A549 treated with GW870086 at 1 μM for 4 hours (cell line): ENCODE results near the gene EPC1. TPM values are rescaled to one million over a fixed set of nuclear protein-coding genes. Genes with fewer than 3 reads are reported as not detected.

Experiments used
- total RNA-seq: library from RNA; stranded (reverse); fragments of 200-300 nt; extraction: Qiagen RNA extraction; gene quantifications from 5 replicates; pipeline ENCODE4 v1.2.3, GENCODE V29; 2022; ENCODE audit warnings: low read depth

The EPC1 gene, protein sequence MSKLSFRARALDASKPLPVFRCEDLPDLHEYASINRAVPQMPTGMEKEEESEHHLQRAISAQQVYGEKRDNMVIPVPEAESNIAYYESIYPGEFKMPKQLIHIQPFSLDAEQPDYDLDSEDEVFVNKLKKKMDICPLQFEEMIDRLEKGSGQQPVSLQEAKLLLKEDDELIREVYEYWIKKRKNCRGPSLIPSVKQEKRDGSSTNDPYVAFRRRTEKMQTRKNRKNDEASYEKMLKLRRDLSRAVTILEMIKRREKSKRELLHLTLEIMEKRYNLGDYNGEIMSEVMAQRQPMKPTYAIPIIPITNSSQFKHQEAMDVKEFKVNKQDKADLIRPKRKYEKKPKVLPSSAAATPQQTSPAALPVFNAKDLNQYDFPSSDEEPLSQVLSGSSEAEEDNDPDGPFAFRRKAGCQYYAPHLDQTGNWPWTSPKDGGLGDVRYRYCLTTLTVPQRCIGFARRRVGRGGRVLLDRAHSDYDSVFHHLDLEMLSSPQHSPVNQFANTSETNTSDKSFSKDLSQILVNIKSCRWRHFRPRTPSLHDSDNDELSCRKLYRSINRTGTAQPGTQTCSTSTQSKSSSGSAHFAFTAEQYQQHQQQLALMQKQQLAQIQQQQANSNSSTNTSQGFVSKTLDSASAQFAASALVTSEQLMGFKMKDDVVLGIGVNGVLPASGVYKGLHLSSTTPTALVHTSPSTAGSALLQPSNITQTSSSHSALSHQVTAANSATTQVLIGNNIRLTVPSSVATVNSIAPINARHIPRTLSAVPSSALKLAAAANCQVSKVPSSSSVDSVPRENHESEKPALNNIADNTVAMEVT
- 14.8 to 18.6 TPM (median 16.6 TPM) in 5 replicates for total RNA-seq

GRCh38 chr10:32346551-32347362, at the start of gene EPC1:
Gene EPC1 (minus strand): TSS chr10:32347158. CDS start chr10:32346915, 243 bp downstream.

Other genes starting within 250 kb of the EPC1 start
- gene CCDC7, start 99.0 kb upstream of the EPC1 start, total RNA-seq = 0.45 to 1.0 TPM (median 0.75 TPM) in 5 replicates